GM18505 (cell line): ENCODE data around the gene IQGAP1.

Source experiments
- ATAC-seq: cut with Tn5 transposase; IDR thresholded peaks from one replicate; pipeline ENCODE4 v1.9.1; 2021; ENCODE audit not compliant: unreplicated experiment
- POLR2A ChIP-seq: IDR thresholded peaks from 4 replicates; pipeline ENCODE4 v1.6.1; 2011; ENCODE audit warnings: borderline replicate concordance; ENCODE audit not compliant: insufficient read depth, insufficient read length; ENCODE audit errors: extremely low read depth

Gene IQGAP1

DNA sequence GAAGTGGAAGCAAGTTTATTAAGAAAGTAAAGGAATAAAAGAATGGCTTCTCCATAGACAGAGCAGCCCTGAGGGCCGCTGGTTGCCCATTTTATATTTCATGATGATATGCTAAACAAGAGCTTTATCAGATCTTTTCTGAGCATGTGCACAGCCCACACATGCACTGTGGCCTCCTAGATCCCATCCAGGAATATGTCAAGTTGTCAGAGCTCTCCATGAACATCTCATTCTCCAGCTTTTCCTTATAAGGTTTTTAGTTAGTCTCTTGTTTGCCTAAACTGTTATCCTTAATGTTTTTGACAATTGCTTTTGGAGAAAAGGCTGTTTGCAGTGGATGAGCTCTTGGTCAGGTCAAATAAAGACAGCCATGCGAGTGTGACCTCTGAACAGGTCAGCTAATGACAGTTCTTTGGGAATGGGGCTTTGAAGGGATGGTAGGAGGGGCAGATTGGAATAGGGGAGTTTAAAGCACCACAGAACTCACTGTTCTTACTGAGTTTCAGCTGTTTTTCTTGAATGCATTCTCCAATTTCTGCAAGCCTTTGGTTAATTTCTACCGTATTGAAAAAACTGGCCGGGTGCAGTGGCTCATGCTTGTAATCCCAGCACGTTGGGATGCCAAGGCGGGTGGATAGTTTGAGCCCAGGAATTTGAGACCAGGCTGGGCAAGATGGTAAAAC lies 72.2 kb downstream of the IQGAP1 start:
- no peak for ATAC-seq
- TF ChIP-seq POLR2A = no peak

DNA sequence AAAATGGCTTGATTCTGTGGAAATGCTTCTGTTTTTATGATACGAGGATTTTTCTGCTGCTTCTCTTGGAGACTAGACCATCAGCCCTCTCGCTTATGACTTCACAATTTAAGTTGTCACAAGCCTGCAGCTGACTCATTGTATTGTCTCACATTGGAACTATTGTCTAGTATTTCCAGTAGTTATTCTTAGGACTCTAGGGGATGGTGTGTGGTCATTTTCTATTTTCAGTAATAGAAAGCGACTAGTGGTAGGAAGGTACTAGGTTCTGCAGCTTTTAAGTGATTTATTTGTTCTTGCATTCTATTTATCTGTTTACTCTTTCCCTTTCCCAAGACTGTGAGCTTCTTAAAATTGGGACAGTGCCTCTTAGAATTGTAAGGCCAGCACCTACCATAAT lies 75.3 kb downstream of the IQGAP1 start:
- ATAC-seq = no peak
- TF ChIP-seq POLR2A = no peak

DNA sequence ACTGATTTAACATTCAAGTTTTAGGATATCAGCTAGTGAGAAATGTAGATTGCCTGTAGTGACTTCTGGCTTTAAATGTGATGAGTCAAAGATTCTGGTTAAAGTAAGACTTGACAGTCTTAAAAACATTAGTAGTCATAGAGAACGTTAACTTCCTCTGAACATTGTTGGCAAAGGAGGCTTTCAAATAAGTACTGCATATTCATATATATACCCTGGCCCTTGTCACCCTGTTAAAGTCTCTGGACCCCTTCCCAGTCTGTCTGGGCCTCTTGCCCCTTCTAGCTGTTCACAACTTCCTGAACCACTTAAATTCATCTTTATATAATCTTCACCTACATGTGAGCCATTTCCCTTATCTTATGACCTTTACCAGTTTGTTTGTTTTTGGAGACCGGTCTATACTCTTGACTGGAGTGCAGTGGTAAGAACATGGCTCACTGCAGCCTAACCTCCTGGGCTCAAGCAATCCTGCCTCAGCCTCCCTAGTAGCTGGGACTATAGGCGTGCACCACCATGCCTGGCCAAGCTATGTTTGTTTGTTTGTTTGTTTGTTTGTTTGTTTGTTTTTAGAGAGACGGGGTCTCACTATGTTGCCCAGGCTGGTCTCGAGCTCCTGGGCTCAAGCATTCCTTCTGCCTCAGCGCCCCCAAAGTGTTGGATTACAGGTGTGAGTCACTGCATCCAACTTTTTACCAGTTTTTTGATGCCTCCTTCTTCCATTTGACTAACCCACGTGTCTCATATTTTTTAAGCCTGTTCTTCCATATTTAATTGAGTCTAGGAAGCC lies 77.3 kb downstream of the IQGAP1 start:
- ATAC-seq = no peak
- TF ChIP-seq POLR2A = no peak

DNA sequence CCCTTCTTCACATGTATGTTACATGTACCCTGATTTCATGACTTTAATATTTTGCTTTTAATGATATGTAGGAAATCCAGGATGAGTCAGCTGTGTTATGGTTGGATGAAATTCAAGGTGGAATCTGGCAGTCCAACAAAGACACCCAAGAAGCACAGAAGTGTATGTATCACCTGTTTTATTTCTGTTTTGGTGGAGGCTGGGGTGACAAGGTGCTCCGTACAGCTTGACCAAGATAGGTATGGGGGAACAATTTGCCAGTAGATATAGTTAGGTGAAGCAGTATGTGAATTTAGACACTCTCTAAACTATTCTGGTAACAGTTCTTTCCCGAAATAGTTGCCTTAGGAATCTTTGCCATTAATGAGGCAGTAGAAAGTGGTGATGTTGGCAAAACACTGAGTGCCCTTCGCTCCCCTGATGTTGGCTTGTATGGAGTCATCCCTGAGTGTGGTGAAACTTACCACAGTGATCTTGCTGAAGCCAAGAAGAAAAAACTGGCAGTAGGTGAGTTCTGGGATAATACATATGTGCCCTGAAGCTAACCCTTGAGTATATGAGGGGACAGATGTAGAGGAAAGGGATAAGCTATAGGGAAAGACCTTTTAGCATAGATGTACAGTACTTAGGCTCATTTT lies 78.0 kb downstream of the IQGAP1 start:
- TF ChIP-seq POLR2A = no peak
- ATAC-seq = no peak

DNA sequence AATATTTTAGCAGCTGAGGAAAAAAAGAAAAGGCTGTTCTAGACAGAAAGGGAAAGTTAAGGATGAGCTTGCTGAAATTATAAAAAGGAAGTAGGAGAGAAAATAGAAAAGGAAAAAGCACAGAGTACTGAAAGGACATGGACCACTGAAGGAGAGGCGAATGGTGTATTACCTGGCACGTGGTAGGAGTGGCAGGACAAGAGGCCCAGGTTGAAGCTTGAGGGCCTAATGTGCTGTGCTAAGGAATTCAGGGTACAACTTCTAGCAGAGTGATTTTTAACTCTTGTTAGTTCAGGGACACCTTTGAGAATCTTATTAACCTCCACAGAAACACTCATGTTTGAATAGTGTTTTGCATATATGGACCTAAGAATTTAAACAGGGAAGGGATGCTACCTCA lies 81.7 kb downstream of the IQGAP1 start:
- TF ChIP-seq POLR2A = no peak
- ATAC-seq = no peak

DNA sequence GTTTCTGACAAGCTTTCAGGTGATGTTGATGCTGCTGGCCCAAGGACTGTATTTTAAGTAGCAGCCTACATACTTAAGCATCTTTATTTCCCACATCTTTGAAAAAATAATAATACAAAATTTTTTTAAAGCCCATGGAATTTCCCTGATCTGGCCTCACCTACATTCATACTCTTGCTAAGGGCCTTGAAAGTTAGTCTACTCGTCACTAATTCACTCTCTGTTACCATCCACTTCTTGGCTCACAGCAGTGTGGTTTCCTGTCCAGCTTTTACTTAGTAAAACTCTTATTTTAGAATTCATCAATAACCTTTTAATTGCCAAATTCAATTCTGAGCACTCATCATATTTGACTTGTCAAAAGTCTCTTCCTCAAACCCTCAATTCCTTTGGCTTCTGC lies 82.4 kb downstream of the IQGAP1 start:
- no peak for TF ChIP-seq POLR2A
- no peak for ATAC-seq

DNA sequence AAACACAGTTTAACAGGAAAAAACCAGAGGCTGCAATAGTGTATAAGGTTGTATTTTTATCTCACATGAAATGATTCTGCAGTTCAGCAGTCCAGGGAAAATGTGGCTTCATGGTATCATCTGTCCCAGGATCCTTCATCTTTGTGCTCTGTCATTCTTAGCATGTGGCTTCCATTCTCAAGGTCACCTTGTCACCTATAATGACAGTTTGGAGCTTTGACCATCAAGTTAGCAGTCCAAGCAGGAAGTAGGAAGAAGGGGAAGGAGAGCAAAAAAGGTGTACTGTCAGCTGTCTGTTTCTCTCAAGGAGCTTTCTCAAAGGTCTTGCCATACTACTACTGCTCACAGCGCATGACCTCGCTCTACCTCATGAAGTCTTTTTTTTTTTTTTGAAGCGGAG lies 83.1 kb downstream of the IQGAP1 start:
- ATAC-seq = no peak
- no peak for TF ChIP-seq POLR2A

DNA sequence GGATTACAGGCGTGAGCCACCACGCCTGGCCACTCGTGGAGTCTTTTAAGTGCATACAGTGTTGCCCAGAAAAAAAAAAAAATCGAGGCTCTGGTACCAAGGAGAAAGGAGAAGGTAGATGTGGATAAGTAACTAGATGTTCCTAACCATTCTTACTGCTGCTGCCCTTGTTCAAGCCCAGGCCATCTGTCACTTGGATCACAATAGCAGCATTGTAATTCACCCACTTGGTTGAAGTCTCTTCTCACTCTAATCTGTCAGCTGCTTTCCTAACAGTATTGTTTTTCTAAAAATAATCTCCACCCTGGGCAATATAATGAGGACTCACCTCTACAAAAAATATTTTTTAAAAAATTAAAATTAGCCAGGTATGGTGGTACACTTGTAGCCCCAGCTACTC lies 83.7 kb downstream of the IQGAP1 start:
- no peak for TF ChIP-seq POLR2A
- ATAC-seq = no peak

DNA sequence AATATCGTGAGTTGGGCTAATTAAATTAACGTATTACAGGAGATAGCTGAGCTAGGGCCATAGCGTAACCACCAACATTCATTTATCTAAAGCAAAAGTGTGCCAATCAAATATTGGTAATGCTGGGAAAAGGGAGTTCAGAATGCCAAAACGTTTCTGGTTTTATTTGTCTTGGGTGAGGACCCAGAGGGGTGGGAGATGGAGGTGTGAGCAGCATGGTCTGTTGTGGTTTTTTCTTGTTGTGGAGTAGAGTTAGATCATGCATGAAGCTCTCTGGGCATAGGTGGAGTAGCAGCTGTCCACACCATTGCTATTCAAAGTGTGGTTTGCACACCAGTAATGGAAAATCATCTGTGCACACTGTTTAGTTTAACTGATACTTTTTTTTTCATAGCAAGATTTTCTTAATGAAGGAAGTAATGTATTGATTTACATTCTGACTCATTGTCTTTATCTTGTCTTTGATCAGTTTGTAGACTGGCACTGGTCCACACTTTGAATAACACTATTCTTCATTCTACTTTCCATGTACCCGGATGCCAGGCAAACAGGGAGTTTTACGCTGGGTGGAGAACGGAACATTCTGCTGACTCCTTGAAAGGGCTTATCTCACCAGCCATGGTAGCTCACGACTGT lies 90.9 kb downstream of the IQGAP1 start:
- no peak for ATAC-seq
- TF ChIP-seq POLR2A = no peak

DNA sequence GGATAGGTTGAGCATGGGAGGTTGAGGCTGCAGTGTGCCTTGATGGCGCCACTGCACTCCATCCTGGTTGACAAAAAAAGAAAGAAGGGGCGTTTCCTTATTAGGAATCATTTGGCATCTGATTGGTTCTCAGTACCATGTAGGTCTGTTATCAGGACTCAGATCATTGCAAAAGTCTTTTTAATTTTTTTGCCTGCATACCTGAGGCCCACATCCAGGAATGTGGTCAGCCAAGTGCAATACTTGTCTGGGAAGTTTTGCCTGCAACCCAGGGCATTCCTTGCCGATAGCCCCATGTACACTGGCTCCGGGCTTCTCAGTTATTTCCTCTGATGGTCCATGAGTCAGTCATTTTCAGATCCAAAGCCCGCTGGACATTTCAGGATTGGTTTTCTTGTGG lies 91.6 kb downstream of the IQGAP1 start:
- no peak for TF ChIP-seq POLR2A
- ATAC-seq = no peak

DNA sequence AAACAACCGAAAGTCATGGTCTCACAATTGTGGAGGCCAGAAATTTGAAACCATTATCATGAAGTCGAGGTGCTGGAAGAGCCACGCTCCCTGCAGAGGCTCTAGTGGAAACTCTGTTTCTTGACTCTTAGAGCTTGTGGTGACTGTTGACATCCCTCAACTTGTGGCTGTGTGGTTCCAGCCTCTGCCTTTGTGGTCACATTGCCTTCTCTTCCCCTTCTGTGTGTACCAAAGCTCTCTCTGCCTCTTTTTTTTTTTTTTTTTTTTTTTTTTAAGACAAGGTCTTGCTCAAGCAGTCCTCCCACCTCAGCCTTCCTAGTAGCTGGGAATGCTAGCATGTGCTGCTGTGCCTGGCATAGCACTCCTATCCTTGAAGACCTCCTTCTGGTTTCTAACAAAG lies 93.0 kb downstream of the IQGAP1 start:
- no peak for ATAC-seq
- no peak for TF ChIP-seq POLR2A

DNA sequence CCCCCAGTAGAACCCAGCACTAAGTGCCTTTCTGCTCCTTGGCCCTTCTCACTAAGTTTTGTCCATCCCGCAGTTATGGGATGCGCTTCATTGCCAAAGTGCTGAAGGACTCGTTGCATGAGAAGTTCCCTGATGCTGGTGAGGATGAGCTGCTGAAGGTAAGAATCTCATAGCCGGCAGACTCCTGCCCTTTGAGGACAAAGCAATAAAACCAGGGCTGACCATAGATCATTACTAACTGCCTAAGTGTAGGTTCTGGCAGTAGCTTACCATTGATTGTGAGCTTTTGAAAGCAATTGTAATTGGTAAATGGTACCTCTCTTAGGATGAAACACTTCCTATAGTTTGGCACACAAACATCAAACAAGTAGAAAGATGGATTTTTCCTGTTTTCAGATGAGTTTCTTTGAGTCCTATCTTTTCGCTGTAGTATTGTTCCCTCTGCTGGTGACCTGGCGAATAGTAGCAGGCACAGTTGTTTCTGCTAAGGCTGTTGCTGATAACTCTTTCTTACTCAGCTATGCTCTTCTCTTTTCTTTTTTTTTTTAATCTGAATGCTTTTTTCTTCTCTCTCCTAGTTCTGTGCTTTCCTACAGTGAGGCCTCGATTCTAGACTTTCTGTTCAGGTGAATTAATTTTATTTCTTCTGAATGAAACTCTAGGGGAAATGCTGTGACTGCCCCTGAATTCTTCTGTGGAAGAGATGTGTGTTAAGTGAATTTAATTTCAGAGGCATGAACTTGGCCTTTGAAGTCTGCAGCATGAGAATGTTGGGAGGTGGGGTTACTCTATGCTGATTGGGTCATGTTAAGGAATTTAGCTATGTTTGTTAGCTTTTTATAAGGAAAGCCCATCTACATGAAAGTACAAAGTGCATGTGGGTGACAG lies 94.3 kb downstream of the IQGAP1 start:
- TF ChIP-seq POLR2A = no peak
- ATAC-seq = no peak

DNA sequence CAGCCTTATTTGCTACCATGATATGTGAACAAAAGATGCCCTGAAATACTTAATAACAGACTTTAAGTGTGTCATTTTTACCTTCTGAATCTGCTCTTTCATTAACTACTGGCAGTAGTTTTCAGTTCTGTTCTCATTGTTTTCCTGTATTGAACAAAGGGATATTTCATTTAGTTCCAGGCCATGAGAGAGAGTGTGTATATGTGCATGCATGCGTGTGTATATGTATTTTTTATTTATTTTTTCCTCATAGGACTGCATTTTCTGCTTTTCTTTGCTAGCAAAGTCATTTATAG lies 94.9 kb downstream of the IQGAP1 start:
- no peak for ATAC-seq
- TF ChIP-seq POLR2A = no peak
